Panc1 (cell line): ENCODE data around the gene TMIGD1. TPM values are rescaled to one million over a fixed set of nuclear protein-coding genes. Genes with fewer than 3 reads are reported as not detected.

Source experiments
- ATAC-seq: fragments of 200-7000 bp; cut with Tn5 transposase; 2 replicates; pipeline ENCODE4 v1.9.1; 2020; ENCODE audit warnings: mild to moderate bottlenecking, moderate library complexity
- BruUV-seq: library from RNA; stranded (reverse); fragments of 400-500 nt; replicated peaks from 2 replicates; lab custom pipeline; 2021; lab: Mats Ljungman, UMichigan
- CTCF ChIA-PET: fragments of 300-600 bp; sonication (Branson Sonifier 250); formaldehyde crosslinking; loops from one replicate; lab custom pipeline; 2022; ENCODE audit warnings: antibody characterized with exemption; lab: Charles Lee
- POLR2A ChIA-PET: fragments of 300-600 bp; sonication (Branson Sonifier 250); formaldehyde crosslinking; loops from one replicate; lab custom pipeline; 2022; ENCODE audit warnings: antibody characterized with exemption; lab: Charles Lee
- DNase-seq: peaks from one replicate; pipeline ENCODE4 v3.0.0-alpha.2; 2010; ENCODE audit warnings: low read depth, low spot score
- H3K27ac ChIP-seq: 2 replicates; pipeline ENCODE4 v1.5.1; 2011; ENCODE audit warnings: mild to moderate bottlenecking, low read length, inconsistent platforms
- H3K27me3 ChIP-seq: fragments of 200-500 bp; sonication (Bioruptor generic); 2 replicates; pipeline ENCODE4 v1.6.0; 2014; ENCODE audit warnings: low read length, inconsistent platforms; ENCODE audit not compliant: control insufficient read depth, insufficient read depth
- H3K36me3 ChIP-seq: fragments of 200-500 bp; sonication (Bioruptor generic); 2 replicates; pipeline ENCODE4 v1.5.1; 2014; ENCODE audit warnings: inconsistent platforms, mild to moderate bottlenecking, low read length, moderate library complexity; ENCODE audit not compliant: control insufficient read depth, insufficient read depth
- H3K4me1 ChIP-seq: 2 replicates; pipeline ENCODE4 v1.5.1; 2011; ENCODE audit warnings: inconsistent platforms, mild to moderate bottlenecking, low read length, moderate library complexity; ENCODE audit not compliant: control insufficient read depth, insufficient read depth
- H3K4me3 ChIP-seq, 2 experiments: 2 replicates each; pipeline ENCODE4 v1.5.1; 2011 to 2012; ENCODE audit warnings: low read depth in 2 of 2, low read length in 2 of 2, mild to moderate bottlenecking in 2 of 2, inconsistent platforms in 1 of 2, moderate library complexity in 1 of 2
- H3K9me3 ChIP-seq: fragments of 200-500 bp; sonication (Bioruptor generic); 2 replicates; pipeline ENCODE4 v1.5.1; 2014; ENCODE audit warnings: low read depth, mild to moderate bottlenecking, inconsistent platforms, low read length, moderate library complexity; ENCODE audit not compliant: control insufficient read depth, insufficient read depth
- CTCF ChIP-seq: fragments of 450-650 bp; IDR thresholded peaks from 2 replicates; pipeline ENCODE4 v1.5.1; 2017; ENCODE audit warnings: mild to moderate bottlenecking
- POLR2AphosphoS5 ChIP-seq: IDR thresholded peaks from 2 replicates; pipeline ENCODE4 v1.6.1; 2012; ENCODE audit warnings: mild to moderate bottlenecking, low read depth, low read length, moderate library complexity
- SIN3A ChIP-seq: IDR thresholded peaks from 2 replicates; pipeline ENCODE4 v1.6.1; 2012; ENCODE audit warnings: low read depth, mild to moderate bottlenecking, low read length, moderate library complexity, borderline replicate concordance; ENCODE audit not compliant: insufficient read depth
- TCF7L2 ChIP-seq: IDR thresholded peaks from 2 replicates; pipeline ENCODE4 v1.6.1; 2011; ENCODE audit warnings: mild to moderate bottlenecking, low read depth, low read length, inconsistent platforms
- in situ Hi-C: cut with HindIII; loops from 2 replicates; pipeline ENCODE4 v1.10.0; 2016; ENCODE audit warnings: low sequenced_read_pairs, low pct_unique_long_range_greater_than_20kb
- intact Hi-C: fragments of 100-400 bp; cut with micrococcal nuclease; formaldehyde crosslinking; loops from one replicate; pipeline ENCODE4 v1.10.0; 2022; ENCODE audit not compliant: unreplicated experiment
- total RNA-seq: library from RNA; stranded (reverse); gene quantifications from one replicate; pipeline ENCODE4 v1.2.1, GENCODE V29; 2021; ENCODE audit not compliant: unreplicated experiment
- TF ChIP-seq, protein P1 (sequence below), 2 experiments: IDR thresholded peaks; 2 replicates each; pipeline ENCODE4 v1.6.1; 2011 to 2012; ENCODE audit warnings: low read depth in 2 of 2, control low read depth in 1 of 2, low read length in 1 of 2, mild to moderate bottlenecking in 1 of 2, moderate library complexity in 1 of 2; ENCODE audit not compliant: insufficient read depth in 1 of 2

The TMIGD1 gene
- total RNA-seq, 1 experiment from 2014 or later: not detected

GRCh38 chr17:30315106-30315505, 18.8 kb downstream of the TMIGD1 start:
- intact Hi-C loops (no loop called here), in situ Hi-C loops (no loop called here)
- peaks cover 2% of the 10 kb centered on the region; the same call in 1 of the 2 replicates for H3K27me3 ChIP-seq
- H3K27ac ChIP-seq: no peak overlapping the region
- H3K4me3 ChIP-seq: no peak overlapping the region
- ChIA-PET POLR2A (interaction anchor here (0.5 kb wide), 1 partner anchor 11 kb away, joined by 12 read pairs; no protein-coding TSS in a partner anchor), CTCF (interaction anchor here (1.1 kb wide), 1 partner anchor 21 kb away, joined by 3 read pairs; no protein-coding TSS in a partner anchor)
- no peaks in the 10 kb centered on the region for H3K36me3 ChIP-seq
- DNase-seq: no peak
- BruUV-seq: no TSS peak
- H3K4me1 ChIP-seq: no peaks in the 10 kb centered on the region
- no peak for TF ChIP-seq TCF7L2
- TF ChIP-seq, protein P1, sequence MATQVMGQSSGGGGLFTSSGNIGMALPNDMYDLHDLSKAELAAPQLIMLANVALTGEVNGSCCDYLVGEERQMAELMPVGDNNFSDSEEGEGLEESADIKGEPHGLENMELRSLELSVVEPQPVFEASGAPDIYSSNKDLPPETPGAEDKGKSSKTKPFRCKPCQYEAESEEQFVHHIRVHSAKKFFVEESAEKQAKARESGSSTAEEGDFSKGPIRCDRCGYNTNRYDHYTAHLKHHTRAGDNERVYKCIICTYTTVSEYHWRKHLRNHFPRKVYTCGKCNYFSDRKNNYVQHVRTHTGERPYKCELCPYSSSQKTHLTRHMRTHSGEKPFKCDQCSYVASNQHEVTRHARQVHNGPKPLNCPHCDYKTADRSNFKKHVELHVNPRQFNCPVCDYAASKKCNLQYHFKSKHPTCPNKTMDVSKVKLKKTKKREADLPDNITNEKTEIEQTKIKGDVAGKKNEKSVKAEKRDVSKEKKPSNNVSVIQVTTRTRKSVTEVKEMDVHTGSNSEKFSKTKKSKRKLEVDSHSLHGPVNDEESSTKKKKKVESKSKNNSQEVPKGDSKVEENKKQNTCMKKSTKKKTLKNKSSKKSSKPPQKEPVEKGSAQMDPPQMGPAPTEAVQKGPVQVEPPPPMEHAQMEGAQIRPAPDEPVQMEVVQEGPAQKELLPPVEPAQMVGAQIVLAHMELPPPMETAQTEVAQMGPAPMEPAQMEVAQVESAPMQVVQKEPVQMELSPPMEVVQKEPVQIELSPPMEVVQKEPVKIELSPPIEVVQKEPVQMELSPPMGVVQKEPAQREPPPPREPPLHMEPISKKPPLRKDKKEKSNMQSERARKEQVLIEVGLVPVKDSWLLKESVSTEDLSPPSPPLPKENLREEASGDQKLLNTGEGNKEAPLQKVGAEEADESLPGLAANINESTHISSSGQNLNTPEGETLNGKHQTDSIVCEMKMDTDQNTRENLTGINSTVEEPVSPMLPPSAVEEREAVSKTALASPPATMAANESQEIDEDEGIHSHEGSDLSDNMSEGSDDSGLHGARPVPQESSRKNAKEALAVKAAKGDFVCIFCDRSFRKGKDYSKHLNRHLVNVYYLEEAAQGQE (IDR thresholded peaks at IDR 0.05; ENCODE audit: insufficient read depth in 1 of 2, low read depth in 2 of 2, low read length in 1 of 2): no peak
- TF ChIP-seq POLR2AphosphoS5: no peak
- no peak for TF ChIP-seq SIN3A
- TF ChIP-seq CTCF: no peak
- no peaks in the 10 kb centered on the region for H3K9me3 ChIP-seq
- ATAC-seq: no peak

GRCh38 chr17:30314474-30314873, 19.4 kb downstream of the TMIGD1 start:
- Histone ChIP-seq H3K27ac (no peak overlapping the region), H3K4me3 (no peak overlapping the region), H3K27me3 (peaks cover 2% of the 10 kb centered on the region; the same call in 1 of the 2 replicates), H3K4me1 (no peaks in the 10 kb centered on the region), H3K36me3 (no peaks in the 10 kb centered on the region), H3K9me3 (no peaks in the 10 kb centered on the region)
- TF ChIP-seq TCF7L2: no peak
- no peak for DNase-seq
- intact Hi-C loops (no loop called here), in situ Hi-C loops (no loop called here)
- POLR2A ChIA-PET: interaction anchor here (0.5 kb wide), 1 partner anchor 11 kb away, joined by 12 read pairs; no protein-coding TSS in a partner anchor
- no TSS peak for BruUV-seq
- CTCF ChIA-PET: interaction anchor here (1.1 kb wide), 1 partner anchor 22 kb away, joined by 3 read pairs; no protein-coding TSS in a partner anchor
- ATAC-seq: no peak

GRCh38 chr17:30312226-30312625, 21.6 kb downstream of the TMIGD1 start:
- DNase-seq (no peak), ATAC-seq (no peak)
- no peak overlapping the region for H3K4me3 ChIP-seq
- peaks cover 2% of the 10 kb centered on the region; the same call in 1 of the 2 replicates for H3K27me3 ChIP-seq
- no peaks in the 10 kb centered on the region for H3K36me3 ChIP-seq
- no peaks in the 10 kb centered on the region for H3K4me1 ChIP-seq
- intact Hi-C loops (no loop called here), in situ Hi-C loops (no loop called here)
- no peaks in the 10 kb centered on the region for H3K9me3 ChIP-seq
- TF ChIP-seq TCF7L2: no peak
- no peak for TF ChIP-seq CTCF
- no peak for TF ChIP-seq POLR2AphosphoS5
- TF ChIP-seq, protein P1 (IDR thresholded peaks at IDR 0.05; ENCODE audit: insufficient read depth in 1 of 2, low read depth in 2 of 2, low read length in 1 of 2): no peak
- no peak for TF ChIP-seq SIN3A
- ChIA-PET POLR2A (no interaction called here), CTCF (no interaction called here)
- no peak overlapping the region for H3K27ac ChIP-seq
- BruUV-seq: no TSS peak
